NCI-H1930 (cell line): ENCODE data around the gene TOP3A.
A peak's percentile ranks its signal among the peaks of the same experiment; 100 is the strongest.

Source experiments
- DNase-seq, 2 experiments: peaks; one replicate each; lab custom pipeline; 2025; lab: John Stamatoyannopoulos, UW

Gene TOP3A

GRCh38 chr17:18280249-18280648 is 34.5 kb downstream of the TOP3A start:
- no peak for DNase-seq

GRCh38 chr17:18278867-18279266 is 35.9 kb downstream of the TOP3A start:
- DNase-seq = no peak

- no peak for DNase-seq
These were observed 37.7 kb downstream of the TOP3A start for GRCh38 chr17:18277076-18277475.

GRCh38 chr17:18270046-18270931 is 44.5 kb downstream of the TOP3A start:
- no peak for DNase-seq

GRCh38 chr17:18267927-18268711 is 46.7 kb downstream of the TOP3A start:
- DNase-seq = no peak

- no peak for DNase-seq
These were observed 47.4 kb downstream of the TOP3A start for GRCh38 chr17:18267366-18267765.

GRCh38 chr17:18263885-18264682 is 50.7 kb downstream of the TOP3A start:
- DNase-seq = no peak

GRCh38 chr17:18262641-18263040 is 52.2 kb downstream of the TOP3A start:
- no peak for DNase-seq

GRCh38 chr17:18262111-18262510 is 52.7 kb downstream of the TOP3A start:
- DNase-seq = no peak

- no peak for DNase-seq
These were observed 53.1 kb downstream of the TOP3A start for GRCh38 chr17:18261659-18262058.

GRCh38 chr17:18261146-18261515 is 53.7 kb downstream of the TOP3A start:
- no peak for DNase-seq

- DNase-seq = peak; percentile 83 to 88
These were observed 54.3 kb downstream of the TOP3A start, which contains the start of gene MIEF2 for GRCh38 chr17:18260332-18261145. Gene MIEF2 (plus strand): TSS chr17:18260662. CDS start chr17:18262721, 2,059 bp downstream.

GRCh38 chr17:18259621-18260331 is 55.0 kb downstream of the TOP3A start:
- DNase-seq = no peak

- peak in 1 of 2 experiments; percentile 45 for DNase-seq
These were observed 56.3 kb downstream of the TOP3A start, which contains the start of gene FLII for GRCh38 chr17:18258356-18259038. Gene FLII (minus strand): TSS chr17:18258738. CDS start chr17:18258690, 48 bp downstream.

- no peak for DNase-seq
These were observed 56.8 kb downstream of the TOP3A start for GRCh38 chr17:18257982-18258355.

- DNase-seq = no peak
These were observed 57.4 kb downstream of the TOP3A start for GRCh38 chr17:18257268-18257981.

GRCh38 chr17:18256776-18257175 is 58.0 kb downstream of the TOP3A start:
- DNase-seq = no peak

- no peak for DNase-seq
These were observed 58.4 kb downstream of the TOP3A start for GRCh38 chr17:18256351-18256750.
